ENCODE results near the gene LARP1. TPM values are rescaled to one million over a fixed set of nuclear protein-coding genes. Genes with fewer than 3 reads are reported as not detected.

The LARP1 gene
- 136 to 159 TPM (median 147 TPM) in 5 replicates for total RNA-seq (2022; extraction: Qiagen RNA extraction; ENCODE audit: low read depth)

DNA sequence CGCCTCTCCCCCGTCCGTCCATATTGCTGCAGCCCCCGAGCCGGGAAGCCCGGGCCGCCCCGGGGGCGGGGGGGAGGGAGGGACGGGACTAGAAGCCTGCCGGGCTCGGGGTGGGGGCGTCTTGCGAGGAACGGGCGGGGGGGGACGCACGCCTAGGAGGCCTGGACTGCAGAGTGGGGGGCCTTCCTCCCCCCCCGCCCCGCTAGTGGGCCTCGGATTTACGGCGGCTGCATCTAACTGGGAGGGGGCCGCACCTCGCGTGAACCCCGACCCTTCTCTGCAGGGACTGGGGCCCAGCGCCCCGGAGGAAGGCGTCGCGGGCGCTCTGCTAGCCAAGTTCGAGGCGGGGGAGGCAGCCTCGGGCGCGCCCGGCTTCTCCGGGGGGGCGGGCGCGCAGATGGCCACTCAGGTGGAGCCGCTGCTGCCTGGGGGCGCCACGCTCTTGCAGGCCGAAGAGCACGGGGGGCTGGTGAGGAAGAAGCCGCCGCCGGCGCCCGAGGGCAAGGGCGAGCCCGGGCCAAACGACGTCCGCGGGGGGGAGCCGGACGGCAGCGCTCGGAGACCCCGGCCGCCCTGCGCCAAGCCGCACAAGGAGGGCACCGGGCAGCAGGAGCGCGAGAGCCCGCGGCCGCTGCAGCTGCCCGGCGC, at the start of gene LARP1:
TSS of gene LARP1 (plus strand) at position 17 of the 648 bp plus-strand sequence. CDS start at position 398, 381 bp downstream.

DNA sequence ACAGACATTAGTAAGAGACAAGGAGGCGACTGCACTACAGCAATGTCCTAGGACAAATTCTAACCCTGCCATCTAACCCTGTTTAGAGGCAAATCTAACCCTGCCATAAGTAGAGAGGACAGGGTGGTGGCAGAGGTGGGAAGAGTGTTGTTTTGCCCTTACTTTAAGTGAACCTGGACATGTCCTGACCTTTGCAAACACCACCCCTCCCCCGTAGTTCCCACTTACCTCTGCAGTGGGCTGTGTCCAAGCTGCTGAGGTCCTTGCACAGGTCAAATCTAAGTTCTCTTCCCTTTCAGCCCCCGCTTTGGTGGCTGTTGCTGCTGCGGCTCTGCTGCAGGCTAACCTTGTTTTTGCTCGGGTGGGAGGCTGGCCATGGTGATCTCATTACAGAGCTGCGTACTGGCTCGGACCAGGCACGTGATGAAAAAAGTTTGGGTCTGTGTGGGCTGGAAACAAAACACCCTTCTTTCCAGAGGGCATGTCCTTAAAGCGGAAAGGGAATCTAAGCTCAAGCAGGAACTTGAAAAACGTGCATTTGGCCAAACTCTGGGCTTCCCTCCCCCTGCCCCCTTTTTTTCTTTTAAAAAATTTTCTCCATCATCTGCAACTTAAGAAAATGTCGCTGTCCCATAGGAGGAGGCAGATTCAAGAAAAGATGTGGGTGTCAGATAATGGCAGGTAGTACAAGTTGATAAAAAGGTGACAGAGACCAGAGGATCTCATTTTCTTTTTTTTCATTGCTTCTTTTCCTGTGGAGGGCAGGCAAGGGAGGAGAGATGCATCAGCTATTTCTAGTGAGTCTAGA, 95.3 kb downstream of the LARP1 start, which contains the start of gene FAXDC2:
TSS of gene FAXDC2 (minus strand) at position 349 of the 808 bp plus-strand sequence. CDS start 12,425 bp downstream, outside the sequence.

GRCh38 chr5:154858297-154858971, 103.3 kb downstream of the LARP1 start, which contains the start of gene CNOT8:
Gene CNOT8 (plus strand): TSS chr5:154858627. CDS start chr5:154863279, 4,652 bp downstream.

Other genes with a start within 250 kb of the LARP1 start
- gene FAXDC2, start 95.2 kb downstream of the LARP1 start, total RNA-seq (2022; extraction: Qiagen RNA extraction; ENCODE audit: low read depth) = 0.07 to 0.13 TPM (median 0.10 TPM) in 5 replicates
- gene CNOT8, start 103.2 kb downstream of the LARP1 start, total RNA-seq (2022; extraction: Qiagen RNA extraction; ENCODE audit: low read depth) = 34.0 to 40.2 TPM (median 38.5 TPM) in 5 replicates
- gene GEMIN5, start 182.8 kb downstream of the LARP1 start, total RNA-seq (2022; extraction: Qiagen RNA extraction; ENCODE audit: low read depth) = 26.8 to 30.2 TPM (median 28.3 TPM) in 5 replicates
- 47.3 to 63.0 TPM (median 60.1 TPM) in 5 replicates for gene MRPL22, start 185.7 kb downstream of the LARP1 start, total RNA-seq (2022; extraction: Qiagen RNA extraction; ENCODE audit: low read depth)